Testis (tissue), 2 donors: ENCODE data around the gene PC.

Experiments used
- CTCF ChIP-seq, 3 experiments: fragments of 450-650 bp in 2 of 3; fragments of 200-600 bp in 1 of 3; sonication (generic) in 1 of 3; IDR thresholded peaks; one replicate each; pipeline ENCODE4 v1.5.1; 2016 to 2019; ENCODE audit warnings: antibody characterized with exemption in 3 of 3, mild to moderate bottlenecking in 2 of 3, moderate library complexity in 1 of 3
- POLR2A ChIP-seq: fragments of 450-650 bp; IDR thresholded peaks from one replicate; pipeline ENCODE4 v1.6.1; 2017; ENCODE audit warnings: antibody characterized with exemption, mild to moderate bottlenecking, moderate library complexity

GRCh38 chr11:66857234-66857926 is 100.8 kb downstream of the PC start:
- TF ChIP-seq CTCF (IDR thresholded peaks at IDR 0.05) = no peak
- TF ChIP-seq POLR2A = no peak
